HepG2 (cell line): Measurements from ENCODE around the gene TTLL6. TPM values are rescaled to one million over a fixed set of nuclear protein-coding genes. Genes with fewer than 3 reads are reported as not detected.

ENCODE experiments used
- ATAC-seq: fragments of 200-7000 bp; cut with Tn5 transposase; 3 replicates; pipeline ENCODE4 v1.9.1; 2020; ENCODE audit warnings: mild to moderate bottlenecking, moderate library complexity
- BruUV-seq: library from RNA; stranded (reverse); fragments of 400-500 nt; replicated peaks from 2 replicates; lab custom pipeline; 2021; lab: Mats Ljungman, UMichigan
- CTCF ChIA-PET: fragments of 300-600 bp; formaldehyde crosslinking; extraction: SDS; loops from one replicate; lab custom pipeline; 2021; ENCODE audit warnings: low total read pairs, inconsistent platforms, low intra/inter-chr PET ratio; lab: Yijun Ruan, JAX
- POLR2A ChIA-PET: fragments of 350-600 bp; sonication (Branson Sonifier 250); formaldehyde crosslinking; loops from one replicate; lab custom pipeline; 2020; ENCODE audit warnings: antibody characterized with exemption, inconsistent platforms; lab: Yijun Ruan, JAX
- DNase-seq: peaks from one replicate; pipeline ENCODE4 v3.0.0-alpha.2; 2015; ENCODE audit warnings: low spot score
- FAIRE-seq: peaks from 3 replicates; lab custom pipeline; 2011; peaks lifted over from hg19 to GRCh38; lab: Jason Lieb, UNC
- H2AFZ ChIP-seq: one replicate; pipeline ENCODE4 v1.6.1; 2011; ENCODE audit warnings: low read length, inconsistent platforms
- H3K27ac ChIP-seq: fragments of 300-600 bp; 3 replicates; pipeline ENCODE4 v1.8.0; 2011; ENCODE audit warnings: mixed run types, mild to moderate bottlenecking, mixed read lengths, low read length, inconsistent platforms; ENCODE audit not compliant: insufficient read depth; ENCODE audit errors: extremely low read length
- H3K27me3 ChIP-seq, 2 experiments: fragments of 200-600 bp in 1 of 2; 2 replicates in 1 of 2; 3 replicates in 1 of 2; pipeline versions ENCODE4 v1.6.0 to v1.8.0; 2011; ENCODE audit warnings: low read length in 2 of 2, mild to moderate bottlenecking in 2 of 2, moderate library complexity in 2 of 2, inconsistent platforms in 1 of 2; ENCODE audit not compliant: insufficient read depth in 2 of 2, control insufficient read depth in 1 of 2
- H3K36me3 ChIP-seq, 2 experiments: fragments of 200-600 bp in 1 of 2; replicated peaks in 1 of 2; 2 replicates in 1 of 2; 3 replicates in 1 of 2; pipeline versions ENCODE4 v1.5.1 to v1.8.0; 2011; ENCODE audit warnings: low read length in 2 of 2, inconsistent platforms in 1 of 2; ENCODE audit not compliant: insufficient read depth in 2 of 2, control insufficient read depth in 1 of 2
- H3K4me1 ChIP-seq: 2 replicates; pipeline ENCODE4 v1.5.1; 2012; ENCODE audit warnings: low read length, inconsistent platforms; ENCODE audit not compliant: insufficient read depth
- H3K4me2 ChIP-seq: 2 replicates; pipeline ENCODE4 v1.6.0; 2011; ENCODE audit warnings: low read depth, low read length, inconsistent platforms
- H3K4me3 ChIP-seq, 3 experiments: fragments of 200-600 bp in 1 of 3; sonication (generic), shearing (Covaris generic) in 1 of 3; replicated peaks in 1 of 3; 2 replicates each; pipeline ENCODE4 v1.5.1; 2011 to 2016; ENCODE audit warnings: low read length in 3 of 3, inconsistent platforms in 2 of 3, low read depth in 2 of 3, mild to moderate bottlenecking in 2 of 3, control low read depth in 1 of 3, mixed read lengths in 1 of 3; ENCODE audit not compliant: insufficient read depth in 1 of 3
- H3K79me2 ChIP-seq: one replicate; pipeline ENCODE4 v1.6.1; 2011; ENCODE audit warnings: low read length, inconsistent platforms; ENCODE audit not compliant: insufficient read depth
- H3K9ac ChIP-seq: 2 replicates; pipeline ENCODE4 v1.6.0; 2011; ENCODE audit warnings: mild to moderate bottlenecking, low read depth, low read length, inconsistent platforms; ENCODE audit not compliant: insufficient read depth
- H3K9me3 ChIP-seq: 2 replicates; pipeline ENCODE4 v1.5.1; 2012; ENCODE audit warnings: mild to moderate bottlenecking, low read length
- H4K20me1 ChIP-seq: 2 replicates; pipeline ENCODE4 v1.6.0; 2011; ENCODE audit warnings: inconsistent platforms, mild to moderate bottlenecking, low read length, moderate library complexity; ENCODE audit not compliant: insufficient read depth
- ARID2 ChIP-seq: sonication (generic); formaldehyde crosslinking; IDR thresholded peaks from 2 replicates; pipeline ENCODE4 v1.8.1; 2022; ENCODE audit warnings: mild to moderate bottlenecking, missing genetic modification reagents, borderline replicate concordance
- CAMTA2 ChIP-seq: sonication (generic); formaldehyde crosslinking; IDR thresholded peaks from 2 replicates; pipeline ENCODE4 v1.4.0; 2020; ENCODE audit warnings: mild to moderate bottlenecking, missing genetic modification reagents, borderline replicate concordance
- GZF1 ChIP-seq: sonication (generic); formaldehyde crosslinking; IDR thresholded peaks from 2 replicates; pipeline ENCODE4 v1.5.1; 2020; ENCODE audit warnings: mild to moderate bottlenecking, missing genetic modification reagents
- NBN ChIP-seq: fragments of 450-650 bp; conservative IDR thresholded peaks from 2 replicates; pipeline ENCODE4 v1.6.1; 2017
- RELA ChIP-seq: sonication (generic); formaldehyde crosslinking; IDR thresholded peaks from 2 replicates; pipeline ENCODE4 v1.4.0; 2020; ENCODE audit warnings: missing genetic modification reagents
- SCMH1 ChIP-seq: sonication (generic); formaldehyde crosslinking; IDR thresholded peaks from 2 replicates; pipeline ENCODE4 v1.9.0; 2021; ENCODE audit warnings: missing genetic modification reagents, mild to moderate bottlenecking, borderline replicate concordance
- TBX3 ChIP-seq: fragments of 450-650 bp; IDR thresholded peaks from 2 replicates; pipeline ENCODE4 v1.6.1; 2017; ENCODE audit warnings: antibody characterized with exemption, mild to moderate bottlenecking, inconsistent platforms, borderline replicate concordance
- THAP11 ChIP-seq: IDR thresholded peaks from 2 replicates; pipeline ENCODE4 v1.6.1; 2016; ENCODE audit warnings: missing biosample characterization, missing genetic modification reagents
- ZMAT3 ChIP-seq: sonication (generic); formaldehyde crosslinking; conservative IDR thresholded peaks from 2 replicates; pipeline ENCODE4 v1.7.0; 2021; ENCODE audit warnings: missing genetic modification reagents
- ZNF10 ChIP-seq: sonication (generic); formaldehyde crosslinking; IDR thresholded peaks from 2 replicates; pipeline ENCODE4 v1.4.0; 2020; ENCODE audit warnings: mild to moderate bottlenecking, low read depth, missing genetic modification reagents, borderline replicate concordance
- ZNF138 ChIP-seq: sonication (generic); formaldehyde crosslinking; IDR thresholded peaks from 2 replicates; pipeline ENCODE4 v1.5.0; 2020; ENCODE audit warnings: mild to moderate bottlenecking, low read depth, missing genetic modification reagents
- ZNF225 ChIP-seq: sonication (generic); formaldehyde crosslinking; IDR thresholded peaks from 2 replicates; pipeline ENCODE4 v1.4.0; 2020; ENCODE audit warnings: mild to moderate bottlenecking, missing genetic modification reagents
- ZNF281 ChIP-seq: sonication (generic); formaldehyde crosslinking; IDR thresholded peaks from 2 replicates; pipeline ENCODE4 v1.4.0; 2020; ENCODE audit warnings: missing genetic modification reagents, borderline replicate concordance
- ZNF546 ChIP-seq: sonication (generic); formaldehyde crosslinking; conservative IDR thresholded peaks from 2 replicates; pipeline ENCODE4 v1.8.1; 2023; ENCODE audit warnings: mild to moderate bottlenecking, missing genetic modification reagents
- ZNF567 ChIP-seq: sonication (generic); formaldehyde crosslinking; IDR thresholded peaks from 2 replicates; pipeline ENCODE4 v1.8.1; 2023; ENCODE audit warnings: mild to moderate bottlenecking, missing genetic modification reagents, borderline replicate concordance
- ZNF772 ChIP-seq: sonication (generic); formaldehyde crosslinking; IDR thresholded peaks from 2 replicates; pipeline ENCODE4 v1.5.0; 2020; ENCODE audit warnings: mild to moderate bottlenecking, missing genetic modification reagents
- WGBS: methylation state at CpG from one replicate; pipeline ENCODE4 v1.1.6; 2017; ENCODE audit warnings: low lambda C conversion rate; 5-methylcytosine and 5-hydroxymethylcytosine counted together
- in situ Hi-C: cut with HindIII; loops from 2 replicates; pipeline ENCODE4 v1.10.0; 2017; ENCODE audit warnings: low pct_unique_long_range_greater_than_20kb; ENCODE audit not compliant: extremely low pct_ligation_motif_present
- intact Hi-C: fragments of 100-400 bp; cut with micrococcal nuclease; formaldehyde crosslinking; loops from one replicate; pipeline ENCODE4 v1.10.0; 2022; ENCODE audit not compliant: unreplicated experiment
- polyA plus RNA-seq, 8 experiments: library from polyadenylated mRNA; depleted of rRNA in 3 of 8; stranded (reverse) in 7 of 8; unstranded in 1 of 8; fragments of >200 nt; fragmentation: Illumina TruSeq in 4 of 8; extraction: Trizol in 4 of 8; gene quantifications; 2 replicates each; pipeline versions ENCODE4 v1.2.1 to v1.2.3, GENCODE V29; 2011 to 2016; ENCODE audit warnings: low read depth in 4 of 8, missing spikeins in 1 of 8, mixed read lengths in 1 of 8; ENCODE audit not compliant: insufficient read depth in 1 of 8
- total RNA-seq, 5 experiments: library from RNA; depleted of rRNA; stranded (reverse); fragments of >200 nt; fragmentation: Illumina TruSeq; extraction: Trizol; gene quantifications; 2 replicates each; pipeline ENCODE4 v1.2.3, GENCODE V29; 2016; ENCODE audit warnings: low read depth in 1 of 5
- TF ChIP-seq, protein P1 (sequence below): sonication (generic); formaldehyde crosslinking; IDR thresholded peaks from 2 replicates; pipeline ENCODE4 v1.8.0; 2022; ENCODE audit warnings: mild to moderate bottlenecking, missing genetic modification reagents
- TF ChIP-seq, protein P2 (sequence below): sonication (generic); formaldehyde crosslinking; IDR thresholded peaks from 2 replicates; pipeline ENCODE4 v1.8.1; 2022; ENCODE audit warnings: mild to moderate bottlenecking, missing genetic modification reagents
- TF ChIP-seq, protein P3 (sequence below): sonication (generic); formaldehyde crosslinking; IDR thresholded peaks from 2 replicates; pipeline ENCODE4 v1.8.0; 2022; ENCODE audit warnings: missing genetic modification reagents, mild to moderate bottlenecking, borderline replicate concordance

TTLL6 gene
- total and polyA plus RNA-seq, 2 of the 13 experiments (the other 11 are each of a cell fraction or from before 2014, with no cell fraction given) = 0.04 to 0.08 TPM

- in situ Hi-C loops (no loop called here), intact Hi-C loops (no loop called here)
- 6% methylated on average over 4 of the region's 4 CpGs for WGBS
- Histone ChIP-seq H2AFZ (no peak overlapping the region), H3K4me3 (no peak overlapping the region), H3K27ac (no peak overlapping the region), H3K9me3 (no peaks in the 10 kb centered on the region), H3K4me2 (no peak overlapping the region), H3K79me2 (no peaks in the 10 kb centered on the region), H3K4me1 (peaks cover 15% of the 10 kb centered on the region), H4K20me1 (no peaks in the 10 kb centered on the region), H3K27me3 (peaks cover 12 to 91% of the 10 kb centered on the region in 2 experiments), H3K36me3 (no peaks in the 10 kb centered on the region), H3K9ac (no peak overlapping the region)
- no peak for TF ChIP-seq ARID2 (CRISPR knock-in tag)
- TF ChIP-seq ZMAT3 (CRISPR knock-in tag) = no peak
- TF ChIP-seq ZNF10 (CRISPR knock-in tag) = no peak
- TF ChIP-seq NBN = no peak
- TF ChIP-seq ZNF772 = no peak
- no peak for TF ChIP-seq GZF1 (CRISPR knock-in tag)
- TF ChIP-seq ZNF138 = no peak
- TF ChIP-seq ZNF546 (CRISPR knock-in tag) = no peak
- TF ChIP-seq ZNF281 (CRISPR knock-in tag) = no peak
- TF ChIP-seq TBX3 = no peak
- TF ChIP-seq RELA (CRISPR knock-in tag) = no peak
- no peak for TF ChIP-seq THAP11 (CRISPR knock-in tag)
- TF ChIP-seq, protein P1, sequence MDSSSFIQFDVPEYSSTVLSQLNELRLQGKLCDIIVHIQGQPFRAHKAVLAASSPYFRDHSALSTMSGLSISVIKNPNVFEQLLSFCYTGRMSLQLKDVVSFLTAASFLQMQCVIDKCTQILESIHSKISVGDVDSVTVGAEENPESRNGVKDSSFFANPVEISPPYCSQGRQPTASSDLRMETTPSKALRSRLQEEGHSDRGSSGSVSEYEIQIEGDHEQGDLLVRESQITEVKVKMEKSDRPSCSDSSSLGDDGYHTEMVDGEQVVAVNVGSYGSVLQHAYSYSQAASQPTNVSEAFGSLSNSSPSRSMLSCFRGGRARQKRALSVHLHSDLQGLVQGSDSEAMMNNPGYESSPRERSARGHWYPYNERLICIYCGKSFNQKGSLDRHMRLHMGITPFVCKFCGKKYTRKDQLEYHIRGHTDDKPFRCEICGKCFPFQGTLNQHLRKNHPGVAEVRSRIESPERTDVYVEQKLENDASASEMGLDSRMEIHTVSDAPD (CRISPR knock-in tag) = no peak
- TF ChIP-seq, protein P2, sequence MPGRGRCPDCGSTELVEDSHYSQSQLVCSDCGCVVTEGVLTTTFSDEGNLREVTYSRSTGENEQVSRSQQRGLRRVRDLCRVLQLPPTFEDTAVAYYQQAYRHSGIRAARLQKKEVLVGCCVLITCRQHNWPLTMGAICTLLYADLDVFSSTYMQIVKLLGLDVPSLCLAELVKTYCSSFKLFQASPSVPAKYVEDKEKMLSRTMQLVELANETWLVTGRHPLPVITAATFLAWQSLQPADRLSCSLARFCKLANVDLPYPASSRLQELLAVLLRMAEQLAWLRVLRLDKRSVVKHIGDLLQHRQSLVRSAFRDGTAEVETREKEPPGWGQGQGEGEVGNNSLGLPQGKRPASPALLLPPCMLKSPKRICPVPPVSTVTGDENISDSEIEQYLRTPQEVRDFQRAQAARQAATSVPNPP = no peak
- TF ChIP-seq, protein P3, sequence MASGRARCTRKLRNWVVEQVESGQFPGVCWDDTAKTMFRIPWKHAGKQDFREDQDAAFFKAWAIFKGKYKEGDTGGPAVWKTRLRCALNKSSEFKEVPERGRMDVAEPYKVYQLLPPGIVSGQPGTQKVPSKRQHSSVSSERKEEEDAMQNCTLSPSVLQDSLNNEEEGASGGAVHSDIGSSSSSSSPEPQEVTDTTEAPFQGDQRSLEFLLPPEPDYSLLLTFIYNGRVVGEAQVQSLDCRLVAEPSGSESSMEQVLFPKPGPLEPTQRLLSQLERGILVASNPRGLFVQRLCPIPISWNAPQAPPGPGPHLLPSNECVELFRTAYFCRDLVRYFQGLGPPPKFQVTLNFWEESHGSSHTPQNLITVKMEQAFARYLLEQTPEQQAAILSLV (CRISPR knock-in tag) = no peak
- no peak for TF ChIP-seq ZNF225 (CRISPR knock-in tag)
- TF ChIP-seq ZNF567 (CRISPR knock-in tag) = no peak
- TF ChIP-seq SCMH1 (CRISPR knock-in tag) = no peak
- TF ChIP-seq CAMTA2 = no peak
- CTCF ChIA-PET = no interaction called here
- DNase-seq = no peak
- no peak for ATAC-seq
- FAIRE-seq = no peak
- POLR2A ChIA-PET = no interaction called here
- no TSS peak for BruUV-seq
These were observed 79.5 kb downstream of the TTLL6 start for GRCh38 chr17:48737330-48738043.
